Suppressor macrophage treated with lipopolysaccharide for 1 hour (primary cell): ENCODE data around the gene YAF2.
A peak's percentile ranks its signal among the peaks of the same experiment; 100 is the strongest.

ENCODE experiments used
- DNase-seq, 3 donors: peaks; one replicate each; pipeline ENCODE4 v3.0.0-alpha.2; 2020 to 2022

YAF2 gene, protein sequence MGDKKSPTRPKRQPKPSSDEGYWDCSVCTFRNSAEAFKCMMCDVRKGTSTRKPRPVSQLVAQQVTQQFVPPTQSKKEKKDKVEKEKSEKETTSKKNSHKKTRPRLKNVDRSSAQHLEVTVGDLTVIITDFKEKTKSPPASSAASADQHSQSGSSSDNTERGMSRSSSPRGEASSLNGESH

GRCh38 chr12:42238240-42239140 lies at the start of gene YAF2:
Gene YAF2, minus strand, starts transcription at chr12:42238248. Its CDS starts 68 bp downstream, at chr12:42238180.
- DNase-seq, result peak; percentile 90 to 96 (median 96)

DNA sequence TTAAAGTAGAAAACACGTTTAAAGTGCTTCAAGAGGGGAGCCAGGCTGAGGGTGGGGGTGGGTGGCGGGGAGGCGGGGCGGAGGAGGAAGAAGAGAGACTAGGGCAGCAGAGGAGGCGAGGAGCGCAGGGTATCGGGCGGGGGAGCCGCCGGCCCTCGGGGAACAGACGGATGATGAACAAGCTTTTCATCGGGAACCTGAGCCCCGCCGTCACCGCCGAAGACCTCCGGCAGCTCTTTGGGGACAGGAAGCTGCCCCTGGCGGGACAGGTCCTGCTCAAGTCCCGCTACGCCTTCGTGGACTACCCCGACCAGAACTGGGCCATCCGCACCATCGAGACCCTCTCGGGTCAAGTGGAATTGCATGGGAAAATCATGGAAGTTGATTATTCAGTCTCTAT lies 48.7 kb upstream of the YAF2 start:
- no peak for DNase-seq

GRCh38 chr12:42285431-42285830 lies 47.4 kb upstream of the YAF2 start:
- DNase-seq, result no peak

DNA sequence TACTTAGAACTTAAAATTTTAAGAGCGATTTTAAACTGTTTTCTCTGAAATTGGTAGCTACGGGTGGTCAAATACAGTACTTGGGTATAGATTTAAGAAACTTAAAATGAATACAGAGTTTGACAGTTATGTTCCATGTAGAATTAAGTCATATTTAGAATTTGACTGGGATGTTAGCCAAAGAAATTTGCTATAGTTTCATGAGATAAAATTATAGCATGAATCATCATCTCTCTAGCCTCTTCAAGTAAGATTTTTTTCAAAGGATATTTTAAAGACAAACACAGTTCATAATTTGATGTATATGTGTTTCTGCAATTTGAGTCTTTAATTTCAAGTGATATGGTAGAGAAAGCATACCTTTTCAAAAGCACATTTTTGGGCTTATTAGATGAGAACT lies 46.8 kb upstream of the YAF2 start:
- DNase-seq, result peak in 1 of 3 donors; percentile 6

DNA sequence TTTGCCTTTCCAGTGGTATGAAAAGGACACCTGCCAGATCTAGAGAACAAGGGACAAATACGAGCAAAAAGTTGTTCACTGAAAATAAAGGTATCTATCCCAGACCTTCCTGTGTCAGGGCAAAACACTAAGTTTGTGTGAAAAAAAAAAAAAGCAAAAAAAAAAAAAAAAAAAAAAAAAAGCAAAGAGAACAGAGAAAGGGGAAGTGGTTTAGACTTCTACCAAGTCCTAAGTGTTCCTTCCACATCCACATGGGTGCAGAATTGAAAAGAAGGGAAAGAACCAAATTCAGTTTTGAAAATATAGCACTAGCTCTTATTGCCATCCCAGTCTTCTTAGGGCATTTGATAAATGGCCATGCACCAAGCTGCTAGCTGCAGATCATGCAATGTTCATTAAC lies 46.1 kb upstream of the YAF2 start:
- peak; percentile 11 to 44 (median 41) for DNase-seq

GRCh38 chr12:42283739-42284138 lies 45.7 kb upstream of the YAF2 start:
- DNase-seq, result peak in 2 of 3 donors; percentile 30 to 49

- no peak for DNase-seq
Measured at GRCh38 chr12:42282294-42282693, 44.2 kb upstream of the YAF2 start.

DNA sequence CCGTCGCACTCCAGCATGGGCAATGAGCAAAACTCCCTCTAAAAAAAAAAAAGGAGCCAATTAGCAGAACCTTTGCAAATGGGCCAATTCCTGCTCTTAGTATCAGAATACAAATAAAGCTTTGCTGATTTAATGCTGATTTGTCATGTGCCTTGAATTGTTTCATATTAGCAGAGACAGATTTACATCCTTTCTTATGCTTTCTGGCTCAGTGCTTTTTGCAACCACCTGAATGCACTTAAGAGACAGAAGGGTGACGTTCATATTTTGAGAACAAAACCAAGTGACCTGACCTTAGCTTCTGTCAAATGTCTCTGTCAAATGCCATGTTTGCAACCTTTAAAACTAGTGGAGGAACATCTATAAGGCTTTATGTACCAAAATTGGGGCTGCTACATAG lies 43.8 kb upstream of the YAF2 start:
- DNase-seq, result no peak

- DNase-seq, result no peak
Measured at GRCh38 chr12:42281278-42281677, 43.2 kb upstream of the YAF2 start.

GRCh38 chr12:42278128-42278510 lies 40.1 kb upstream of the YAF2 start:
- DNase-seq, result no peak

GRCh38 chr12:42277396-42278127 lies 39.5 kb upstream of the YAF2 start:
- no peak for DNase-seq

DNA sequence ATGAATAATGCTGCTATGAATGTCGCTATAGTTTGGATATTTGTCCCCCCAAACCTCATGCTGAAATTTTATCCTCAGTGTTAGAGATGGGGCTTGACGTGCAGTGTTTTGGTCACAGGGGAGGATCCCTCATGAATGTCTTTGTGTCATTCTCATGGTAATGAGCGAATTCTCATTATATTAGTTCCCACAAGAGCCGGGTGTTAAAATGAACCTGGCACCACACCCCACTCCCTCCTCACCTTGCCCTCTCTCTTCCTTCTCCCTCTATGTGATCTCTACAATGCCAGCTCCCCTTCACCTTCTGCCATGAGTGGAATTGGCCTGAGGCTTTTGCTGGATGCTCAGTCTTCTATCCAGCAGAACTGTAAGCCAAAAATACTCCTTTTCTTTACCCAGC lies 37.5 kb upstream of the YAF2 start:
- DNase-seq, result no peak

DNA sequence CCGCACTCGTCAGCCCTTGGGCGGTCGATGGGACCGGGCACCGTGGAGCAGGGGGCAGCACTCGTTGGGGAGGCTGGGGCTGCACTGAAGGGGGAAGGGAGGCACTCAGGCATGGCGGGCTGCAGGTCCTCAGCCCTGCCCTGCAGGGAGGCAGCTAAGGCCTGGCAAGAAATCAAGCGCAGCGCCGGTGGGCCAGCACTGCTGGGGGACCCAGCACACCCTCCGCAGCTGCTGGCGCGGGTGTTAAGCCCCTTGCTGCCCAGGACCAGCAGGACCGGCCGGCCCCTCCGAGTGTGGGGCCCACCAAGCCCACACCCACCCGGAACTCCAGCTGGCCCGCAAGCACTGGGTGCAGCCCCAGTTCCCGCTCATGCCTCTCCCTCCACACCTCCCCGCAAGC lies 35.7 kb upstream of the YAF2 start:
- no peak for DNase-seq

GRCh38 chr12:42270596-42270995 lies 32.5 kb upstream of the YAF2 start:
- no peak for DNase-seq

DNA sequence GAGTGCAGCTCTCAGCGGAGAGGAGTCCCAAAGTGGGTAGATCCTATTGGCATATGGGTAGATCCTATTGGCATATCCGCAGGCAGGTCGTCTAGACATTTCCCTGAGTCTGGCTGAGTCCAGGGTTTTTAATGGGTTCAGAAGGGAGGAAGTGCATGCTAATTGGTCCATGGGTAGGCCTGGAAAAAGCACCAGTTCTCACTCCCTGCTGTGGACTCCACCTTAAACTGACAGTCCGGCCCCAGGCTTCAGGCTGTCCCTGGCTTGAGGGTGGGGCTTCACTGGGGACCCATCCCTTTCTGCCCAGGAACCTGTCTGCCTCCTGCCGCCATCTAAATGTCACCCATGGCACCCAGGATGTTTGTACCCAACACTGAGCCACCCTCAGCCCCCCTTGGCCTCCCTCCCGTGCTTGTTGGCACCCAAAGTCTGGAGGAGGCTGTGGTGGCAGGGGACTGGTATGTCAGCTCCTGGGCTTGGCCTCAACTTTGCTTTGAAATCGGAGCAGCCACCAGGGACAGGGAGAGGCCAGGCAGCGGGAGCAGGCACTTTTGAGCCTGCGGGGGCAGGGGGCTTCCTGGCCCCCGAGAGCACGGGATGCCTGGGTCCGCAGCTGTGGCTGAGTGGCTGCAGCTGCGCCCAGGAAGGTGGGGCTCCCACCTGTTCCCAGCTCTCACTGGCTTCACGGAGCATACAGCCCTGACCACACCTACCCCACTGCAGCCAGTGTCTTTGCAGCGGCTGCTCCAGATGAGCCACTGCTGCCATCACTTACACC lies 29.6 kb upstream of the YAF2 start:
- DNase-seq, result no peak

- DNase-seq, result no peak
Measured at GRCh38 chr12:42266579-42267230, 28.7 kb upstream of the YAF2 start.

DNA sequence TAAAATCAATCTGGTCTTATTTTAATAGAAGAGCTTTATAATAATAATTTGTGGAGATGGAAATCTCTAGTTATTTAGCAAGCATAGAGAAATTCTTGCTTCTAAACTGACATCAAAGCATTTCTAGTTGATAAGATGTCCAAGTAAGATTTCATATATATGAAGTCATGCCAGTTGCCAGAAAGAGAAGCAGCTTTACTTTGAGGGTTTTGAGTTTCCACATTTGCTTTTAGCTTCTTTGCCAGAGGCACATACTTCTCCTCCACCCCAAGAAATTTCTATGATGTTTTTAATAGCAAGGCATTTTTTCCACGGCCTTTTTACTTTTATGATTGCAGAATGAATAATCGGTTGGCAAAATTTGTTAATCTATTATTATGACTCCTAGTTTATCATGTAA lies 24.2 kb upstream of the YAF2 start:
- DNase-seq, result no peak

DNA sequence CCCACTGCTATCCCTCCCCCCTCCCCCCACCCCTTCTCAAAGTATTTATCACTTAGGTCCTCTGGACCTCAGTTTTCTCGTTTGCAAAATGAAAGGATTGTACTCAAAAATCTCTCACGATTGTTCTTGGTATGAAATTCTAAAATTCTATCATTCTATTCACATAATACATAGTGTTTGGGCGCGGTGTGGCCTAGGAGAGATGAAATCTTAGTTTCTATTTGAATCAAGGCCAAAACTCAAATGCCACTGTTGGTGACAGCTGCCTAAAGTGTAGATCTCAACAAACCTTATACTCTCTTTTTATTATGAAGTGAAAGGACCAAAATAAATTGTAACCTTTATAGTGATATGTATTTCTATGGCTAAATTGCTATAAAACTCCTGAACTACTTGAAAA lies 23.7 kb upstream of the YAF2 start:
- no peak for DNase-seq

- no peak for DNase-seq
Measured at GRCh38 chr12:42260518-42260917, 22.5 kb upstream of the YAF2 start.

- DNase-seq, result no peak
Measured at GRCh38 chr12:42259699-42260098, 21.7 kb upstream of the YAF2 start.

GRCh38 chr12:42255866-42256261 lies 17.8 kb upstream of the YAF2 start:
- peak; percentile 5 to 25 (median 15) for DNase-seq

DNA sequence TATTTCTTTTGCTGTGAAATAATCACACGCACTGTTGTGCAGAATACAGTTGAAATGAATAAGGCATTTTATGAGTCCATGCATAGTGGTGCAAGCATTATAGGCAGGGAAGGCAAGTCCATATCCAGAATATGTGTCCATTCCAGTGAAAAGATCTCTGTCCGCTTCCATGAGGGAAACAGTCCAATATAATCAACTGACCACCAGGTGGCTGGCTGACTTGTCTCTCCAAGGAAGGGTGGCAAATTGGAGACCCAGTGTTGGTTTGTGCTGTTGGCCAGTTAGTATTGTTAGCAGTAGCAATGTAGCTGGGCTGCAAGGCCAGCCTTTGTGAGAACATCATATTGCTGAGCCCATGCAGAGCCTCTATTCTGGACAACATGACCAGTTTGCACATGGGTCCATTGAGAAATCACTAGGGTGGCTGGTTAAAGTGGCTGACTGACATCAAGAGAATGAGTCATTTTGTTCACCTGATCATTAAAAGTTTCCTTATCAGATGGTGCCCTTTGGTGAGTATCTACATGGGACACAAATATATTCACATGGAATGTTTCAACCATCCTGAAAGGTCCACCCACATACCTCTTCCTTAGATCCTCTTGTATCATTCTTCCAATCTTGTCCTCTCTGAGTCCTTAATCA lies 17.3 kb upstream of the YAF2 start:
- peak; percentile 31 to 46 (median 37) for DNase-seq
